GM10266 (cell line): ENCODE data around the gene PFKFB3.
"Not testable (repeated sequence)": the region's sequence is repeated elsewhere in the genome, so short reads cannot be mapped to it uniquely, and the experiment has no call there.

Experiments used
- DNase-seq: peaks from one replicate; pipeline ENCODE4 v3.0.0; 2012; ENCODE audit errors: extremely low spot score
- CTCF ChIP-seq: IDR thresholded peaks from 2 replicates; pipeline ENCODE4 v1.5.1; 2012; ENCODE audit warnings: mild to moderate bottlenecking, low read depth; ENCODE audit not compliant: control insufficient read depth, insufficient read depth; ENCODE audit errors: missing control alignments

The PFKFB3 gene

GRCh38 chr10:6163364-6164270, 39.1 kb upstream of the PFKFB3 start:
- no peak for TF ChIP-seq CTCF

GRCh38 chr10:6164271-6165095, 38.2 kb upstream of the PFKFB3 start:
- DNase-seq = no peak
- TF ChIP-seq CTCF = no peak

More at GRCh38 chr10:6163364-6164270, 39.1 kb upstream of the PFKFB3 start:
- DNase-seq = peak; percentile 98

- TF ChIP-seq CTCF = no peak
- DNase-seq = no peak
Measured at GRCh38 chr10:6165221-6165725, 37.5 kb upstream of the PFKFB3 start.

GRCh38 chr10:6165933-6166332, 36.8 kb upstream of the PFKFB3 start:
- not testable (repeated sequence) for DNase-seq

GRCh38 chr10:6167456-6167855, 35.3 kb upstream of the PFKFB3 start:
- no peak for TF ChIP-seq CTCF
- DNase-seq = no peak

GRCh38 chr10:6168084-6168483, 34.6 kb upstream of the PFKFB3 start:
- DNase-seq = no peak
- no peak for TF ChIP-seq CTCF

- no peak for TF ChIP-seq CTCF
- no peak for DNase-seq
Measured at GRCh38 chr10:6170638-6171037, 32.1 kb upstream of the PFKFB3 start.
